Activated naive CD4-positive, alpha-beta T cell treated with anti-CD3 and anti-CD28 coated beads for 36 hours (primary cell): Measurements from ENCODE around the gene BRPF1. TPM values are rescaled to one million over a fixed set of nuclear protein-coding genes. Genes with fewer than 3 reads are reported as not detected.

Source experiments
- CTCF ChIA-PET: fragments of 350-600 bp; sonication (Branson Sonifier 250); formaldehyde crosslinking; loops from one replicate; lab custom pipeline; 2021; ENCODE audit warnings: antibody characterized with exemption; lab: Charles Lee
- DNase-seq: peaks from one replicate; pipeline ENCODE4 v3.0.0-alpha.2; 2020
- H3K27ac Mint-ChIP-seq: one replicate; pipeline ENCODE4 v1.8.0; 2021; ENCODE audit warnings: mild to moderate bottlenecking, mixed read lengths
- H3K27me3 Mint-ChIP-seq: one replicate; pipeline ENCODE4 v1.8.0; 2021; ENCODE audit warnings: low read depth, mixed read lengths
- H3K36me3 Mint-ChIP-seq: one replicate; pipeline ENCODE4 v1.8.0; 2021; ENCODE audit warnings: low read depth, mixed read lengths
- H3K4me1 Mint-ChIP-seq: one replicate; pipeline ENCODE4 v1.8.0; 2021; ENCODE audit warnings: low read depth, mixed read lengths
- H3K4me3 Mint-ChIP-seq: one replicate; pipeline ENCODE4 v1.8.0; 2021; ENCODE audit warnings: mild to moderate bottlenecking, moderate library complexity, mixed read lengths
- H3K9me3 Mint-ChIP-seq: one replicate; pipeline ENCODE4 v1.8.0; 2021; ENCODE audit warnings: mixed read lengths
- intact Hi-C: fragments of 100-400 bp; cut with micrococcal nuclease; formaldehyde crosslinking; loops from one replicate; pipeline ENCODE4 v1.15.1; 2023
- total RNA-seq, 2 experiments: library from RNA; stranded (reverse); gene quantifications; one replicate each; pipeline ENCODE4 v1.2.3, GENCODE V29; 2021

The BRPF1 gene
- total RNA-seq, 2 experiments from 2014 or later, result 16.8 to 19.4 TPM

- Mint-ChIP-seq H3K27ac (peak overlapping the region; percentile 41), H3K27me3 (no peaks in the 10 kb centered on the region), H3K4me1 (peaks cover 31% of the 10 kb centered on the region), H3K4me3 (no peak overlapping the region), H3K36me3 (peaks cover 39% of the 10 kb centered on the region), H3K9me3 (no peaks in the 10 kb centered on the region)
- DNase-seq, result no peak
- intact Hi-C loops, result no loop called here
- CTCF ChIA-PET, result no interaction called here
These were observed 65.8 kb downstream of the BRPF1 start for GRCh38 chr3:9797196-9797945.

Other genes with a start within 250 kb of the BRPF1 start
- gene LHFPL4, start 177.9 kb upstream of the BRPF1 start, total RNA-seq, result not detected
- gene MTMR14, start 82.2 kb upstream of the BRPF1 start, total RNA-seq, result 10 to 100 TPM; 30.8 to 33.6 TPM
- gene CPNE9, start 27.9 kb upstream of the BRPF1 start, total RNA-seq, result not detected
- gene OGG1, start 18.2 kb downstream of the BRPF1 start, total RNA-seq, result 10 to 100 TPM; 26.1 to 28.5 TPM
- gene CAMK1, start 38.2 kb downstream of the BRPF1 start, total RNA-seq, result 10 to 100 TPM; 18.9 to 19.5 TPM
- 10 to 100 TPM; 62.4 to 67.6 TPM for gene TADA3, start 60.7 kb downstream of the BRPF1 start, total RNA-seq
- gene ARPC4, start 61.3 kb downstream of the BRPF1 start, total RNA-seq, result 100 to 1,000 TPM; 141 to 144 TPM
- gene TTLL3, start 78.5 kb downstream of the BRPF1 start, total RNA-seq, result 10 to 100 TPM; 46.3 to 47.1 TPM
- gene RPUSD3, start 112.3 kb downstream of the BRPF1 start, total RNA-seq, result 10 to 100 TPM; 82.0 to 83.7 TPM
- not detected for gene CIDEC, start 148.5 kb downstream of the BRPF1 start, total RNA-seq
- gene JAGN1, start 158.9 kb downstream of the BRPF1 start, total RNA-seq, result 10 to 100 TPM; 11.7 to 13.6 TPM
- gene IL17RE, start 171.1 kb downstream of the BRPF1 start, total RNA-seq, result under 1 TPM; 0.24 to 0.25 TPM
- under 1 TPM; 0.21 to 0.44 TPM for gene IL17RC, start 185.4 kb downstream of the BRPF1 start, total RNA-seq
- 10 to 100 TPM; 15.7 to 19.9 TPM for gene CRELD1, start 202.1 kb downstream of the BRPF1 start, total RNA-seq
- 1 to 10 TPM; 5.8 to 6.7 TPM for gene PRRT3, start 220.7 kb downstream of the BRPF1 start, total RNA-seq